GM19351 (cell line): Measurements from ENCODE around the gene L3MBTL4.
"Not testable (repeated sequence)": the region's sequence is repeated elsewhere in the genome, so short reads cannot be mapped to it uniquely, and the experiment has no call there.

Experiments
- ATAC-seq: cut with Tn5 transposase; IDR thresholded peaks from one replicate; pipeline ENCODE4 v1.9.1; 2021; ENCODE audit warnings: mild to moderate bottlenecking, moderate library complexity; ENCODE audit not compliant: unreplicated experiment

L3MBTL4 gene

GRCh38 chr18:6204476-6204875 is 210.2 kb downstream of the L3MBTL4 start:
- ATAC-seq: no peak

GRCh38 chr18:6203791-6204190 is 210.9 kb downstream of the L3MBTL4 start:
- ATAC-seq: no peak

GRCh38 chr18:6202861-6203260 is 211.8 kb downstream of the L3MBTL4 start:
- ATAC-seq: no peak

- no peak for ATAC-seq
These were observed 214.4 kb downstream of the L3MBTL4 start for GRCh38 chr18:6200204-6200774.

DNA sequence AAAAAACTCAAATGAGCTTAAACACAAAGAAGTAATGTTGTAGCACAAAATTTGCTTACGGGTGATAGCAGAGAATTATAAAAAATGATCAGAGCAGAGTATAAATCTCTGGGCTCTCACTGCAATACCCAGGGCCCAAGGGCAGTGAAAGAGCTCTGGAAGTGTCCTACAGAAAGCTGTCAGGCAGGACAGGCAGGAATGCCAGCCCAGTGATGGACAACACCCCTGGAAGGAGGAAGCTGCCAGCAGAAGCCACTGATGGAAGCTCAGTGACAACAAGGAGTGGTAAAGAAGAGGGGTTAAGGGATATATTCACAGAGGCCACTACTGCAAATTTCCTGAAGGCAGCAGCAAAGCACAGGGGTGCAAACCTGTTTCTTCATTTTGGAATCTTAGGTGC is 214.9 kb downstream of the L3MBTL4 start:
- no peak for ATAC-seq

GRCh38 chr18:6198585-6198984 is 216.1 kb downstream of the L3MBTL4 start:
- ATAC-seq: no peak

GRCh38 chr18:6194640-6195039 is 220.1 kb downstream of the L3MBTL4 start:
- ATAC-seq: no peak

DNA sequence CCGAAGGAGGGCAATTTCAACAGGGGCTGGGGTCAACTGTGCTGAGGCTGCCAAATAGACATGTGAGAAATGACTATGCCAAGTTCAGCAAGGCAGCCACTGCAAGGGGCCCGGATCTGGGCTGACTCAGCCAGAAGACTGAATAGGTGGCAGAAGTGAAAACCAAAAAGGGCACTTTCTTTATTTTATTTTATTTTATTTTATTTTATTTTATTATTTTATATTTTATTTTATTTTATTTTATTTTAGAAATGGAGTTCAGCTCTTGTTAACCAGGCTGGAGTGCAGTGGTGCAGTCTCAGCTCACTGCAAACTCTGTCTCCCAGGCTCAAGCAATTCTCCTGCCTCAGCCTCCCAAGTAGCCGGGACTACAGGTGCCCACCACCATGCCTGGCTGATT is 228.9 kb downstream of the L3MBTL4 start:
- not testable (repeated sequence) for ATAC-seq

GRCh38 chr18:6174983-6175745 is 239.5 kb downstream of the L3MBTL4 start:
- no peak for ATAC-seq

DNA sequence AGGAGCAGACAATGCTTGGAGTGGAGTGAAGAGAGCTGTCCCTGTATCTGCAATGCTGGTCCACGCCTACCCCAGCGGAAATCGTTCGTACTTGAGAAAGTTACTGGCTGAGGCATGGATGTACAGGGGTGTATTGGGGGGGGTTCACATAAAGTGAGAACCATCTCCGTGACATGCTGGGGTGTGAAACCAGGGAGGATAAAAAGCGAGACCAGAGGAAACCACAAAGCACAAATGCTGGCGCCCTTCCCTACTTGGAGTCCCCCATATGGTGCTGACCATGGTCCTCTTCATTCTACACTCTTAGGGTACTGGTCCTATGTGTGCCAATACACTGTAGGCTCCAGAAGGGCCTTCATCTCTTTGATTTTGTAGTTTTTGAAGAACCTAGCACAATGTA is 244.1 kb downstream of the L3MBTL4 start:
- no peak for ATAC-seq

DNA sequence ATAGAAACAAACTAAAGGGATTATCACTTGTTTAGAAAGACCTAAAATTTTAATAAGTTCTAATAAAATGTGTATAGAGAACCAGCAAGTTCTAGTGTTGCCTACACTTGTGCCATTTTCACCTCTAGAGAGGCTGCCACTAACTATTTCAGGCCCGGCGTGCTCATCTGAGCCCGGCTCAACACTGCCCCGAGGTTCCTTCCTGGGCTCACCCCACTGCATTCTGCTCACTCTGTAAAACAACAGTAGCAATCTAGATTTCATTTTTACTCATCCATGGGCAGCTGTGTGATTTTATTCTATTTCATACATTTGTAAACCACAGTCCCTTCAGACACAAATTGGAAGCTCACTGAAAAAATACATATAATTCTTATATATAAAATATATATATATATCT is 253.2 kb downstream of the L3MBTL4 start:
- peak; percentile 78 for ATAC-seq

GRCh38 chr18:6159426-6159825 is 255.3 kb downstream of the L3MBTL4 start:
- no peak for ATAC-seq

DNA sequence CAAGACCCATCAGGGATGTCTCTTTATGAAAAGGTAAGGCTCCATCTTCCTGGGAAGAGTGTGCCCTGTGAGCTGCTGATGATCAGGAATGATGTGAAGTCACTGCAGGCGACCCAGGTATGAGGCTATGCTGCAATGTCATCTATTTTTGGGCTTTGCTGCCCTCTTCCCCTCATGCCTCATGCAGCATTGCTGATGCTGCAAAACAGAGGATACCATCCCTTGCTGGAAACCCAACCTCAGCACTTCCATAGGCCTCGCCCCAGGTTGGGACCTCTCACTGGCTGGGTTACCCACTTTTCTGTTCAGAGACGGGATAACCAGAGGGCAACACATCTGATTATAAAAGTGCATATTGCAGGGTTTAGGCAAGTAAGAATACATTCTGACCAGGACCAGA is 255.8 kb downstream of the L3MBTL4 start:
- no peak for ATAC-seq

GRCh38 chr18:6156446-6156845 is 258.3 kb downstream of the L3MBTL4 start:
- no peak for ATAC-seq

DNA sequence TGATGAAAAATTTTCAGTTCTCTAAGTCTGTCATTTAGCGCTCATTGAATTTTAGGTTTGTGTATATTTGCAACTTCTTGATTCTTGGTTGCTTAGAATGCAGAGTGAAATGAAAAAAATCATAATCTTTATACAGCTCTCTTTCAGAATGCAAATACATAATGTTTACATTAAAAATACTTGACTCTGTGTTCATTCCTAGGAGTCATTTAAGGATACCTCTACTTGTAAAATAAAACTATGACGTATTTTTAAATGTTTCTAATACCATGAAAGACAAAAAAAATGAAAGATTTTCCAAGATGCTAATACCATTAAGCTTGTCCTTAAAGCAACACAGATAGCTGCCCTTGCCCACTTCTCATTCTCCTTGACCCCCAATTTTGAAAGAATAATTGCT is 259.0 kb downstream of the L3MBTL4 start:
- no peak for ATAC-seq

DNA sequence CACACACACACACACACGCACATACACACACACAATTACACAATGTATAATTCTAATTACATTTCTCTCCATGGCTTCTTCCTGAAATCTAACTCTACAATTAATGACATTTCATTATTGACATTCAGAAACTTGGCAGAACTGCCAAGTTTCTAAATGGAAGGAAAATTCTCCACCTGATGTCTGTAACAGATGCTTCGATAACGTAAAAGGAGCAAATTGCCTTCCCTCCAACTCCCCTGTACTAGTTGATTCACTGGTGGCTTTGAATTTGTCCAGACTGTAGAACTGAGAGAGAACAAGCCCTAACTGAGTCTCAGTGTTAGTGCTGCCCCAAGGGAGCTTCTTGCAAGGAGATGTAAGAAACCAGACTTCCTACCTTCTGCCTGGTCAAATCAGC is 264.3 kb downstream of the L3MBTL4 start:
- no peak for ATAC-seq

- no peak for ATAC-seq
These were observed 268.4 kb downstream of the L3MBTL4 start for GRCh38 chr18:6146307-6146661.

- ATAC-seq: no peak
These were observed 268.9 kb downstream of the L3MBTL4 start for GRCh38 chr18:6145645-6146306.

DNA sequence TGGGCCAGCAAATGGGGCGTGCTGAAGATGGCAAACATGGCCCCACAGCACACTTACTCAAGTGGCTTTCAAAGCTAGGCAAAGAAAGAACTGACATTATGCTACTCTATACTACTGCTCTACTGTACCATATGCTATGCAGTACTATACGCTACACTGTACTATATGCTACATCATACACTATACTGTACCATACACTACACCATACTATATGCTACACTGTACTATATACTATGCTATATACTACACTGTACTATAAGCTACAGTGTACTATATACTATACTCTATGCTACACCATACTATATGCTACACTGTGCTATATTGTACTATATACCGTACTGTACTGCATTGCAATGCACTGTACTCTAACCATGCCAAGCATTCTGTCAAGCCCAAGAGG is 275.7 kb downstream of the L3MBTL4 start:
- ATAC-seq: no peak

DNA sequence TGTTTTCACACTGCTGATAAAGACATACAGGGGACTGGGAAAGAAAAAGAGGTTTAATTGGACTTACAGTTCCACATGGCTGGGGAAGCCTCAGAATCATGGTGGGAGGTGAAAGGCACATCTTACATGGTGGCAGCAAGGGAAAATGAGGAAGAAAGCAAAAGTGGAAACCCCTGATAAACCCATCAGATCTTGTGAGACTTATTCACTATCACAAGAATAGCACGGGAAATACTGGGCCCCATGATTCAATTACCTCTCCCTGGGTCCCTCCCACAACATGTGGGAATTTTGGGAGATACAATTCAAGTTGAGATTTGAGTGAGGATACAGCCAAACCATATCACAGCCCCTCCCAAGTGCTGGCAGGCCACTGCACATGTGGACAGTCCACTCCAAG is 278.8 kb downstream of the L3MBTL4 start:
- not testable (repeated sequence) for ATAC-seq

DNA sequence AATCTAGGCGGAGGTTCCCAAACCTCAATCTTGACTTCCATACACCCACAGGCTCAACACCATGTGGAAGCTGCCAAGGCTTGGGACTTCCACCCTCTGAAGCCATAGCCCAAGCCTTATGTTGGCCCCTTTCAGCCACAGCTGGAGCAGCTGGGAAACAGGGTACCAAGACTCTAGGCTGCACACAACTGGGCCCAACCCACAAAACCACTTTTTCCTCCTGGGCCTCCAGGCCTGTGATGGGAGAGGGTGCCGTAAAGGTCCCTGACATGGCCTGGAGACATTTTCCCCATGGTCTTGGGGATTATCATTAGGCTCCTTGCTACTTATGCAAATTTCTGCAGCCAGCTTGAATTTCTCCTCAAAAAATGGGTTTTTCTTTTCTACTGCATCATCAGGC is 279.7 kb downstream of the L3MBTL4 start:
- ATAC-seq: not testable (repeated sequence)

- no peak for ATAC-seq
These were observed 281.9 kb downstream of the L3MBTL4 start for GRCh38 chr18:6132751-6133368.
